COR-L47 (cell line): ENCODE data around the gene ST7.
A peak's percentile ranks its signal among the peaks of the same experiment; 100 is the strongest.

Experiments
- DNase-seq: peaks from one replicate; lab custom pipeline; 2025; lab: John Stamatoyannopoulos, UW

ST7 gene

DNA sequence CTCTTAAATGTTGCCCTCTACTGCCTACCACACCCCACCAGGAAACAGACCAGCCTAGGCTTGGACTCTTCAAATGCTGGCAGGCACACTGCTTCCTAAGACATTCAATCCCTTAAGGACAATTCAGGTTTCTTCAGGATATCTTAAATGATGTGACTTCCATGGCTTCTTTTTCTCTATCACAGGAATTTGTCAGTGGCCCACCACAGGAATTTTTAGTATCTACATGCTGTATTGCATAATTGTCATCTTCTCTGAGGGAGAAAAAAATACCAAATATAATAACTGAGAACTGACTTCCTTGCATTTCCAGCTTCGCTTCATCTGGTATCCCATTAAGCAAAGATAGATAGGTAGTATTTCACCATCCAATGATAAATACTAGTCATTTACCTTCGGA, 240.3 kb downstream of the ST7 start:
- no peak for DNase-seq

DNA sequence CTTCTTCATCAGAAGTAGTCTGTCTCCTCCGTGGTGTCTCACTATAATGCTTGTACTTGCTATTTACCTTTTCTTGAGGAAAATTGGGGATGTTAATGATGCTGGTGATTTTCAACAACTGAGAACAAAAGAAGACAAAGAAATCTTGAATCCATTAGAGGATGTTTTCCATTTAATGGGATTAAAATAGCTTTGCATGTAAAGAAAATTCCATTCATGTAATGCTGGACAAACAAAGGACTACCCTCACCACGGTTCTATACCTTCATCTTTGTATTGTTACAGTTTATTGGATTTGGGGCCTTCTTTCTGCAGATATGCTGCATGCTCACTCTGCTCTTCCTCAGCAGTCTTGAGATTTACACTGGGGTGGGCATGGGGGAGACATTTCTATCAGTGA, 241.1 kb downstream of the ST7 start:
- DNase-seq: no peak

DNA sequence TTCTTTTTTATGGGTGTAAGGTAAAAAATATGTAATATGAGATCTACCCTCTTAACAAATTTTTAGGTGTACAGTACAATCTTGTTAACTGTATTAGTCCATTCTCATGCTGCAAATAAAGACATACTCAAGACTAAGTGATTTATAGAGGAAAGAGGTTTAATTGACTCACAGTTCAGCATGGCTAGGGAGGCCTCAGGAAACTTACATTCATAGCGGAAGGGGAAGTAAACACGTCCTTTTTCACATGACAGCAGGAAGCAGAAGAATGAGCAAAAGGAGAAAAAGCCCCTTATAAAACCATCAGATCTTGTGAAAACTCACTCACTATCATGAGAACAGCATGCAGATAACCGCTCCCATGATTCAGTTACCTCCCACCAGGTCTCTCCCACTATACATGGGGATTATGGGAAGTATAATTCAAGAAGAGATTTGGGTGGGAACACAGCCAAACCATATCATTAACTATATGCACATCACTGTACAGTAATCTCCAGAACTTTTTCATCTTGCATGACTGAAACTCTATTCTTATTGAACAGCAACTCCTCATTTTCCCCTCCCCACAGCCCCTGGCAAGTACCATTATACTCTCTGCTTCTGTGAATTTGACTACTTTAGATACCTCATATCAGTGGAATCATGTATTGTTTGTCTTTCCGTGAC, 242.2 kb downstream of the ST7 start:
- no peak for DNase-seq

DNA sequence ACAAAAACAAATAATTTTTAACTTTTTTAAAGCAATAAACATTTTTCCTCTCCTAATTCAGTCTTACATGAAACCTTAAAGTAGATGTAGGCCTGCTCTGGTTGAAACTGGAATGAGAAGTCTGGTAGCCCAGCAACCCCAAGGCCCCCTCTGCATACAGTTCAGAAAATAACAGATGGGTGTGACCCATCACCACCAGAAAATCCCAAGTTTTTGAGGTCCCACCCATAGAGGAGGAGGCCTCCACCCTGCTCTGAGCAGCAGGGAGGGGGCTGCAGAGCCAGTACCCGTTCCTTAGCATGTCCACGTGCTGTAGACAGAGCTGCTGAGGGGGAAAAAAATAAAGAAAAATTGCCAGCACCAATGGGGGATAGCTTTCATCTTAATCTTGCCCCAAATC, 246.8 kb downstream of the ST7 start:
- no peak for DNase-seq

GRCh38 chr7:117200786-117201458, 247.6 kb downstream of the ST7 start:
- no peak for DNase-seq

GRCh38 chr7:117202511-117202910, 249.2 kb downstream of the ST7 start:
- DNase-seq: no peak

DNA sequence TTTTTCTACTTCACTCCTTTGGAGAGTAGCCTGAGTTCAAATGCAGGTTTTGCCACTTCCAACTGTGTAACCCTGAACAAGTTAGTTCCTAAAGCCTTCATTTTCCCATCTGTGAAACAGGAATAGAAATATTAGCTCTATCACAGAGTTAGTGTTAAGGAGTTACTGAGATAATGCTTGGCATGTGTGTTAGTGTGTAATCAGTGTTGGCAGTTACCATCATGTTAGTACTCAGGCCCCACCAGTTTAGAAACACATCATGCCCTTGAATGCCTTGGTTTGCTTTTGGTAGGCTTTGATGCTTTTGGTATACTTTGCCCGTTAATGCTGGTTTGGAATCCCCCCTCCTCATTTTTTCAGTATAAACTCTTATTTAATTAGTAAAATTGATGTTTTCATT, 249.9 kb downstream of the ST7 start:
- DNase-seq: no peak

DNA sequence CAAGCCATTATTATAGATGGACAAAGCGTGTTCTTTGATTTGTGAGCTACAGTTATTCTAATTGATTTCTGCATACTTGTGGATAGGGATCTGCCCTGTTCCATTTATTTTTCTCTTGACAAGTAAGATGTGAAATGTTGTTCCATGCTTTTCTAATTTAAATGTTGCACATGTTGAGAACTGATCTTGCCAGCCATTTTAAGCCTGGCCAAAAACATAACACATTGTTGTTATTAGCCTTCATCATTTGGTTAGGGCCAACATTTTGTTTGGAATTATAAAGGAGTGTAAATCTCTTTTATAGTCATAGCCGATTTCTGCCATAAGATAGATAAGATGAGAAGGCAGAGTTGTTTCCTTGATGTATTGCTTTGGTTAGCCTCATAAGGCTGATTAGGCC, 252.6 kb downstream of the ST7 start:
- no peak for DNase-seq

GRCh38 chr7:117208257-117208656, 255.0 kb downstream of the ST7 start:
- no peak for DNase-seq

GRCh38 chr7:117210397-117210796, 257.1 kb downstream of the ST7 start:
- no peak for DNase-seq

DNA sequence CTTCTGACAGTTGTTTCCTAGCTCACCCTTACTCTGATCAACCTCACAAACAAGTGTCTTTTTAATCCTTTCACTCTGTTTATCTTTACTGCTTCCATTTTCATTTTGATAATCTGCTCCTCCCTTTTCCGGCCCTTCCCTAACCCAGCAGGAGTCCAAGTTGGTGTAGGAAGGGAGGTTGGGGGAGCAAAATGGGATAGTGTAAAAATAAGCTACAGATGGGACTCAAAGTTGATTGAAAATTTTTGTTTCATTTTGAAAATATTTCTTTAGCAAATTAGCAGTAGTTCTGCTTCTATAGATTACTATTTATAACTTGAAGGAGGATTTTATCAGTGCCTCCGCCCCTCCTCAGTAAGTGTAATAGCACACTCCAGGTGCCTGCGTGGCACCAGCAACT, 257.6 kb downstream of the ST7 start:
- DNase-seq: no peak

DNA sequence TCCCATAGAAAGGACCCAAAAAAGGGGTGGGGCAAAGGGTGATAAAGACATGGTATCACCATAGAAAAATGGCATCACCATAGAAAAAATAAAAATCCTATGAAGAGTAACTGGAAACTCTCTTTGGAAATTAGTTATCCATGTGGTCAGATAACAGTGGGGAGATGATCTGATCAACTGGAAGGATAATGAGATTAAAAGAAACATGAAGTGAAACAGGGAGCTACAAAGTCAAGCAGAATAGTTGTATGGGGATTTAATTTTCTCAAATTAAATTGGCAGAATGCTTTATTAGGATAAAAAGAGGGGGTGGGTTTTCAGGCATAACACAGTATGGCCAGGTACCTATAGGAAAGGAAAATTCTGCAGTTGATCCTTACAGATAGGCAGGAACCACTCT, 258.3 kb downstream of the ST7 start:
- no peak for DNase-seq

DNA sequence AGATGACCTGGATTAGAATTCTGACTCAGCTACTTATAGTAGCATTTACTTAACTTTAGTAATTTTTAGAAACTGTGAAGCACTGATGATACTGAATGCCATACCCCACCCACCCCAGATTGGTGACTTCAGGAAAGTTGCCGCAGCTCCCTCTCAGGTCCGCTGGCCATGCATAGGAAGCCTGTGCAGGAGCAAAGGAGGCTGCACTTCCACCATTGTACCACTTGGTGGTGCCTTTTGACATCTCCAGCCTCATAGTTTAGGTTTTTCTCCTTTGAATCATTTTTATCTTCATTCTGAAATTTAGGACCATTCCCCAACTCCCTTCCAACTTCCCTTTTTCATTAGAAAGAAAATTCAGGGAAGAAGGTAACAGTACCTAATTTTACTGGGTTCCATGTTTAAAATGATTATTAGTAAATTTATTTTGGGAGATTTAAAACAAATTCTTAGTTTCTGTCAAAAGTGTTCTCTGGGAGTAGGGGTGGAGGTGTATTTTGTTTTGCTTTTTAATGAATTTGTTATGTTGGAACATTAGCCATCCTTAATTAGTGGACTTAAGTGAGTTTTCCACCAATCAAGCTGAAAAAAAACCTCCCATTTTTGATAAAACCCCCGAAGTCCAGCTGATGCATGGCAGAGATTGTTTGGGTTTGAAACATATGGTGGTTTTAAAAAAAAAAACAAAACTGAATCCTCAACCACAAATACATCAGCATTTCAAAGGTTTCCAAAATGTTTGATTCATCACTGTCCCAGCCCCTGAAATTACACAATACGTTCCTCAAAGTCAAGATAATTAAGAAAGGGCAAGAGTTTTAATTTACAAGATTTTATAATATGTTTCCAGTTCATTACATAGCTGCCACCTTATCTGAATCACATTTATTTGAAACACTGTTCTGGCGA, 259.9 kb downstream of the ST7 start:
- DNase-seq: peak; percentile 15

- DNase-seq: no peak
These were observed 262.7 kb downstream of the ST7 start for GRCh38 chr7:117216010-117216409.

- DNase-seq: no peak
These were observed 263.3 kb downstream of the ST7 start for GRCh38 chr7:117216436-117217069.

- no peak for DNase-seq
These were observed 264.1 kb downstream of the ST7 start for GRCh38 chr7:117217106-117218035.

DNA sequence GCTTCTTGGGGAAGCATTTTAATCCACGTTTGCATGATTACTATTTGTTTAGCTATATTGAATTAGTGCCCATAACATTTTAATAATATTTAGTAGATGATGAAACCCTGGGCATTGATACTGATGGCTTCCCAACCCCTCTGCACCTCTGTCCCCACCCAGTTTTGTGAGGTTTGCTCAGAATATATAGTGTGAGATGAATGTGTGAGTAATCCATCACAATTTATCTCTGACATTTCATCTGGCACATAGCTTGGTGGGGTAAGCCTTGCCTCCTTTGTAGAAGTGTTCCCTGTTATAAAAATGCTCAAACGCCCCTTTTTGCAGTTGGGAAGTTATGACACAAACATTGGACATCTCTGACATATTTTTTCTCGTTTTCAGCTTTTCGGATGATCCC, 265.4 kb downstream of the ST7 start:
- DNase-seq: no peak

GRCh38 chr7:117219485-117219884, 266.2 kb downstream of the ST7 start:
- no peak for DNase-seq

- no peak for DNase-seq
These were observed 267.5 kb downstream of the ST7 start for GRCh38 chr7:117220836-117221235.

DNA sequence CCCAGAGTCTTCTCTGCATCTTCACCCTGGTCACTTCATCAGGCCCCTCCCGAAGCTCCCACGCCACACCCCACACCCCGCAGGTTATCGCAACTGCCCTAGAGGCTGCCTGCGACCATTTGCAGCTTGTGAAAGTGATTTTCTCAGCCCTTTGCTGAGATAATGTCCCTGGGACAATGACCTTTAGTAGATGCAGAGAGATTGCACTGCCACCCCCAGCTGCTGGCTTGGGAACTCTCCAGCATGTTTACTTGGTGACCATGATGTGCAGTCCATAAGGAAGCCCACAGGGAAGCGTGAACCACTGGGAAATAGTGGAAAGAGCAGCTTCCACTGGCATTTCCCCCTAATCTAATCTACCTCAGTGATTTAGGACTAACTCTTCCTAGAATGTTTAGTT, 272.2 kb downstream of the ST7 start:
- DNase-seq: no peak

DNA sequence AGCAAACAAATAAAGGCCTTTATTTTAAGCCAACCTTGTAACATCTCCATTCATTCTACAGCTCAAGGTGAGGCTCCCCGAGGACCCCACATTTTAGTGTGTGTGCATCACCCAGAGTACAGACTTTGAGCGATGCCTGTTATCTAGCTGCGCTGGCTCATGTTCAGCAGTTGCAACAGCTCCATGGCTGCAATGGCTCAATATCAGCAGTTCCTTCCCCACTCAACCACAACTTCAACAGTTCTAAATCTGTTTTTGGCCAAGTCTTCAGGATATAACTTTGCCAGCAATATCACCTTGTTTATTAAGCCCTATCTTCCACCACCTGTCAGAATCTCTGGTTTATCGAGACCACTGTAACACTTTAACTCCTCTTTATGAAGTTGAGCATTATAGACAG, 273.8 kb downstream of the ST7 start:
- no peak for DNase-seq
